ENCODE measurements around the gene CTBP2.

The CTBP2 gene

GRCh38 chr10:125134916-125135770, 25.2 kb downstream of the CTBP2 start:
- WGBS (ENCODE audit: insufficient coverage, insufficient read length), result no CpG with 5 or more reads among the region's 20 CpGs
- H3K27ac ChIP-seq (ENCODE audit: low read length), result no peak overlapping the region
- H3K4me1 ChIP-seq (ENCODE audit: control insufficient read depth, insufficient read depth, low read length), result peaks cover 21% of the 10 kb centered on the region
- DNase-seq (ENCODE audit: low read depth, low spot score), result no peak
- no peaks in the 10 kb centered on the region for H3K9me3 ChIP-seq (ENCODE audit: control insufficient read depth, insufficient read depth, low read length)
- H3K27me3 ChIP-seq (ENCODE audit: control insufficient read depth, insufficient read depth, low read length), result no peaks in the 10 kb centered on the region
- no peak overlapping the region for H3K4me3 ChIP-seq (ENCODE audit: low read length)
- peaks cover 14% of the 10 kb centered on the region for H3K36me3 ChIP-seq (ENCODE audit: control insufficient read depth, insufficient read depth, low read length)

GRCh38 chr10:125134483-125134848, 25.9 kb downstream of the CTBP2 start:
- no peak for DNase-seq (ENCODE audit: low read depth, low spot score)
- Histone ChIP-seq H3K27me3 (ENCODE audit: control insufficient read depth, insufficient read depth, low read length) (no peaks in the 10 kb centered on the region), H3K4me1 (ENCODE audit: control insufficient read depth, insufficient read depth, low read length) (peaks cover 21% of the 10 kb centered on the region), H3K27ac (ENCODE audit: low read length) (no peak overlapping the region), H3K36me3 (ENCODE audit: control insufficient read depth, insufficient read depth, low read length) (peaks cover 14% of the 10 kb centered on the region), H3K9me3 (ENCODE audit: control insufficient read depth, insufficient read depth, low read length) (no peaks in the 10 kb centered on the region), H3K4me3 (ENCODE audit: low read length) (no peak overlapping the region)
- WGBS (ENCODE audit: insufficient coverage, insufficient read length), result no CpG with 5 or more reads among the region's 11 CpGs

GRCh38 chr10:125133696-125134482, 26.5 kb downstream of the CTBP2 start:
- DNase-seq (ENCODE audit: low read depth, low spot score), result no peak
- H3K27me3 ChIP-seq (ENCODE audit: control insufficient read depth, insufficient read depth, low read length), result no peaks in the 10 kb centered on the region
- H3K4me1 ChIP-seq (ENCODE audit: control insufficient read depth, insufficient read depth, low read length), result peaks cover 21% of the 10 kb centered on the region
- H3K27ac ChIP-seq (ENCODE audit: low read length), result no peak overlapping the region
- H3K36me3 ChIP-seq (ENCODE audit: control insufficient read depth, insufficient read depth, low read length), result peaks cover 17% of the 10 kb centered on the region
- H3K4me3 ChIP-seq (ENCODE audit: low read length), result no peak overlapping the region
- no CpG with 5 or more reads among the region's 14 CpGs for WGBS (ENCODE audit: insufficient coverage, insufficient read length)
- H3K9me3 ChIP-seq (ENCODE audit: control insufficient read depth, insufficient read depth, low read length), result no peaks in the 10 kb centered on the region

- peaks cover 21% of the 10 kb centered on the region for H3K4me1 ChIP-seq (ENCODE audit: control insufficient read depth, insufficient read depth, low read length)
- no CpG with 5 or more reads among the region's 4 CpGs for WGBS (ENCODE audit: insufficient coverage, insufficient read length)
- H3K4me3 ChIP-seq (ENCODE audit: low read length), result no peak overlapping the region
- no peak overlapping the region for H3K27ac ChIP-seq (ENCODE audit: low read length)
- H3K27me3 ChIP-seq (ENCODE audit: control insufficient read depth, insufficient read depth, low read length), result no peaks in the 10 kb centered on the region
- no peaks in the 10 kb centered on the region for H3K9me3 ChIP-seq (ENCODE audit: control insufficient read depth, insufficient read depth, low read length)
- H3K36me3 ChIP-seq (ENCODE audit: control insufficient read depth, insufficient read depth, low read length), result peaks cover 17% of the 10 kb centered on the region
- no peak for DNase-seq (ENCODE audit: low read depth, low spot score)
Measured at GRCh38 chr10:125132344-125132743, 28.0 kb downstream of the CTBP2 start.

GRCh38 chr10:125130916-125131315, 29.4 kb downstream of the CTBP2 start:
- peaks cover 17% of the 10 kb centered on the region for H3K36me3 ChIP-seq (ENCODE audit: control insufficient read depth, insufficient read depth, low read length)
- DNase-seq (ENCODE audit: low read depth, low spot score), result no peak

DNA sequence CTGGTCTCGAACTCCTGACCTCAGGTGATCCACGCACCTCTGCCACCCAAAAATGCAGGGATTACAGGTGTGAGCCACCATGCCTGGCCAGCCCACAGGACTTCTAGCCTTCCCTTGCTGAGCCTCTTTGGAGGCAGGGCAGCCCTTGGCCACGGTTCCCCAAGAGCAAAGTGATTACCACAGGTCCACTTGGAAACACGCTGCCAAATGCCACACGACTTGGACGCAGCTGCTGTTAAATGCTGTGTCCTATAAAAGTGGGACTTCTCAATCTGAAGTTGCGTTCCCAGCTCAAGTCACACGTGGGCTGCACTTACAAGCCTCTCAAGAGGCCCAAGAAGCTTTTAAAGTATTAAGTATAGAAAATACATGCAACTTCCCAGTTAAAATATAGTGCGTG, 30.1 kb downstream of the CTBP2 start:
- Histone ChIP-seq H3K9me3 (ENCODE audit: control insufficient read depth, insufficient read depth, low read length) (no peaks in the 10 kb centered on the region), H3K27me3 (ENCODE audit: control insufficient read depth, insufficient read depth, low read length) (no peaks in the 10 kb centered on the region), H3K27ac (ENCODE audit: low read length) (no peak overlapping the region), H3K4me3 (ENCODE audit: low read length) (no peak overlapping the region), H3K4me1 (ENCODE audit: control insufficient read depth, insufficient read depth, low read length) (peaks cover 18% of the 10 kb centered on the region), H3K36me3 (ENCODE audit: control insufficient read depth, insufficient read depth, low read length) (peaks cover 20% of the 10 kb centered on the region)
- no peak for DNase-seq (ENCODE audit: low read depth, low spot score)
- no CpG with 5 or more reads among the region's 9 CpGs for WGBS (ENCODE audit: insufficient coverage, insufficient read length)

More at GRCh38 chr10:125130916-125131315, 29.4 kb downstream of the CTBP2 start:
- H3K9me3 ChIP-seq (ENCODE audit: control insufficient read depth, insufficient read depth, low read length), result no peaks in the 10 kb centered on the region
- no peak overlapping the region for H3K4me3 ChIP-seq (ENCODE audit: low read length)
- no peaks in the 10 kb centered on the region for H3K27me3 ChIP-seq (ENCODE audit: control insufficient read depth, insufficient read depth, low read length)
- H3K4me1 ChIP-seq (ENCODE audit: control insufficient read depth, insufficient read depth, low read length), result peaks cover 22% of the 10 kb centered on the region
- WGBS (ENCODE audit: insufficient coverage, insufficient read length), result no CpG with 5 or more reads among the region's 15 CpGs
- no peak overlapping the region for H3K27ac ChIP-seq (ENCODE audit: low read length)

GRCh38 chr10:125129076-125129458, 31.3 kb downstream of the CTBP2 start:
- H3K4me1 ChIP-seq (ENCODE audit: control insufficient read depth, insufficient read depth, low read length), result peaks cover 14% of the 10 kb centered on the region
- WGBS (ENCODE audit: insufficient coverage, insufficient read length), result no CpG with 5 or more reads among the region's 3 CpGs

GRCh38 chr10:125128397-125129075, 31.8 kb downstream of the CTBP2 start:
- H3K4me3 ChIP-seq (ENCODE audit: low read length), result no peak overlapping the region
- H3K27me3 ChIP-seq (ENCODE audit: control insufficient read depth, insufficient read depth, low read length), result no peaks in the 10 kb centered on the region
- H3K36me3 ChIP-seq (ENCODE audit: control insufficient read depth, insufficient read depth, low read length), result peaks cover 20% of the 10 kb centered on the region
- DNase-seq (ENCODE audit: low read depth, low spot score), result no peak
- no peak overlapping the region for H3K27ac ChIP-seq (ENCODE audit: low read length)
- peaks cover 15% of the 10 kb centered on the region for H3K4me1 ChIP-seq (ENCODE audit: control insufficient read depth, insufficient read depth, low read length)
- WGBS (ENCODE audit: insufficient coverage, insufficient read length), result no CpG with 5 or more reads among the region's 8 CpGs
- H3K9me3 ChIP-seq (ENCODE audit: control insufficient read depth, insufficient read depth, low read length), result no peaks in the 10 kb centered on the region

More at GRCh38 chr10:125129076-125129458, 31.3 kb downstream of the CTBP2 start:
- Histone ChIP-seq H3K4me3 (ENCODE audit: low read length) (no peak overlapping the region), H3K36me3 (ENCODE audit: control insufficient read depth, insufficient read depth, low read length) (peaks cover 20% of the 10 kb centered on the region), H3K27me3 (ENCODE audit: control insufficient read depth, insufficient read depth, low read length) (no peaks in the 10 kb centered on the region), H3K27ac (ENCODE audit: low read length) (no peak overlapping the region), H3K9me3 (ENCODE audit: control insufficient read depth, insufficient read depth, low read length) (no peaks in the 10 kb centered on the region)
- no peak for DNase-seq (ENCODE audit: low read depth, low spot score)

DNA sequence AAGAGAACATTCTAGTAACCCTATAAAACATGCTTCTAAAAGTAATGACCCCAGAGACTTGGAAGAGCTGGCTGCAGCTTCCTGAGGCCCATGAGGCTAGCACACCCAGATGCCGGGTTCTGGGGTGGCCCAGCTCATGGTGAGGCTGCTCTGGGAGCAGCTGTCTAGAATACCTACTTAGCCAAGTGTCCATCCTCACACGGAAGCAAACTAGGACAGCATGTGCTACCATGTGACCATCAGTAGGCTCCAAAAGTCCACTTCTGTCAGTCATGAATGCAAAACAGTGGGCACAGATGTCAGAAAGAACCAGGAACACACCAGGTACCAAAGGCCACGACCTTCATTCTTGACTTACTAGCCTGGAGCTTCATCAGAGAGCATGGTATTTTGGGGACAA, 32.4 kb downstream of the CTBP2 start:
- Histone ChIP-seq H3K27me3 (ENCODE audit: control insufficient read depth, insufficient read depth, low read length) (no peaks in the 10 kb centered on the region), H3K4me1 (ENCODE audit: control insufficient read depth, insufficient read depth, low read length) (peaks cover 15% of the 10 kb centered on the region), H3K36me3 (ENCODE audit: control insufficient read depth, insufficient read depth, low read length) (peaks cover 20% of the 10 kb centered on the region), H3K9me3 (ENCODE audit: control insufficient read depth, insufficient read depth, low read length) (no peaks in the 10 kb centered on the region), H3K27ac (ENCODE audit: low read length) (no peak overlapping the region), H3K4me3 (ENCODE audit: low read length) (no peak overlapping the region)
- DNase-seq (ENCODE audit: low read depth, low spot score), result no peak
- no CpG with 5 or more reads among the region's 3 CpGs for WGBS (ENCODE audit: insufficient coverage, insufficient read length)

- Histone ChIP-seq H3K27me3 (ENCODE audit: control insufficient read depth, insufficient read depth, low read length) (no peaks in the 10 kb centered on the region), H3K36me3 (ENCODE audit: control insufficient read depth, insufficient read depth, low read length) (peaks cover 20% of the 10 kb centered on the region), H3K4me1 (ENCODE audit: control insufficient read depth, insufficient read depth, low read length) (peaks cover 15% of the 10 kb centered on the region), H3K4me3 (ENCODE audit: low read length) (no peak overlapping the region), H3K27ac (ENCODE audit: low read length) (no peak overlapping the region), H3K9me3 (ENCODE audit: control insufficient read depth, insufficient read depth, low read length) (no peaks in the 10 kb centered on the region)
- no peak for DNase-seq (ENCODE audit: low read depth, low spot score)
- WGBS (ENCODE audit: insufficient coverage, insufficient read length), result no CpG with 5 or more reads among the region's 5 CpGs
Measured at GRCh38 chr10:125127110-125127509, 33.3 kb downstream of the CTBP2 start.
